Breast epithelium (tissue), 4 donors: Measurements from ENCODE around the gene ATP6V1C2. TPM values are rescaled to one million over a fixed set of nuclear protein-coding genes. Genes with fewer than 3 reads are reported as not detected.

ENCODE experiments used
- DNase-seq, 2 donors: peaks; one replicate each; pipeline ENCODE4 v3.0.0-alpha.2; 2019; ENCODE audit warnings: low spot score in 2 of 2
- H3K27ac ChIP-seq, 2 donors: fragments of 200-600 bp; sonication (generic) in 1 of 2; one replicate each; pipeline ENCODE4 v1.5.1; 2016 to 2019; ENCODE audit warnings: mild to moderate bottlenecking in 1 of 2
- H3K27me3 ChIP-seq, 2 donors: fragments of 200-600 bp; sonication (generic) in 1 of 2; one replicate each; pipeline versions ENCODE4 v1.5.1 to v1.6.0; 2017 to 2019; ENCODE audit warnings: control low read depth in 1 of 2, mild to moderate bottlenecking in 1 of 2
- H3K36me3 ChIP-seq: fragments of 200-600 bp; one replicate; pipeline ENCODE4 v1.5.1; 2019
- H3K4me1 ChIP-seq, 2 donors: fragments of 200-600 bp; sonication (generic); one replicate each; pipeline ENCODE4 v1.5.1; 2016 to 2019; ENCODE audit warnings: control low read depth in 1 of 2
- H3K4me3 ChIP-seq, 3 donors: fragments of 200-600 bp; sonication (generic); 1 replicate in 2 of 3; 2 replicates in 1 of 3; pipeline ENCODE4 v1.5.1; 2016 to 2019; ENCODE audit warnings: mild to moderate bottlenecking in 3 of 3, moderate library complexity in 2 of 3
- H3K9me3 ChIP-seq, 2 donors: fragments of 200-600 bp; sonication (generic) in 1 of 2; one replicate each; pipeline ENCODE4 v1.5.1; 2016 to 2019; ENCODE audit warnings: control low read depth in 1 of 2
- CTCF ChIP-seq, 3 donors: fragments of 450-650 bp; IDR thresholded peaks; one replicate each; pipeline ENCODE4 v1.5.1; 2016 to 2017; ENCODE audit warnings: antibody characterized with exemption in 3 of 3, mild to moderate bottlenecking in 3 of 3, moderate library complexity in 3 of 3
- POLR2A ChIP-seq: fragments of 450-650 bp; IDR thresholded peaks from one replicate; pipeline ENCODE4 v1.6.1; 2016; ENCODE audit warnings: antibody characterized with exemption, mild to moderate bottlenecking, moderate library complexity
- POLR2AphosphoS5 ChIP-seq, 3 donors: sonication (generic); formaldehyde crosslinking; IDR thresholded peaks; one replicate each; pipeline ENCODE4 v1.6.1; 2017; ENCODE audit warnings: antibody characterized with exemption in 3 of 3
- intact Hi-C: fragments of 100-400 bp; cut with DNase I; formaldehyde crosslinking; loops from one replicate; pipeline ENCODE4 v1.15.1; 2023; ENCODE audit warnings: low total_unique reads
- total RNA-seq, 3 donors: library from RNA; depleted of rRNA; stranded (reverse); fragments of >200 nt; gene quantifications; one replicate each; pipeline ENCODE4 v1.1.0, GENCODE V29; 2016

Gene ATP6V1C2
- total RNA-seq, 3 donors from 2014 or later = 0.16 to 18.7 (median 0.66) TPM

DNA sequence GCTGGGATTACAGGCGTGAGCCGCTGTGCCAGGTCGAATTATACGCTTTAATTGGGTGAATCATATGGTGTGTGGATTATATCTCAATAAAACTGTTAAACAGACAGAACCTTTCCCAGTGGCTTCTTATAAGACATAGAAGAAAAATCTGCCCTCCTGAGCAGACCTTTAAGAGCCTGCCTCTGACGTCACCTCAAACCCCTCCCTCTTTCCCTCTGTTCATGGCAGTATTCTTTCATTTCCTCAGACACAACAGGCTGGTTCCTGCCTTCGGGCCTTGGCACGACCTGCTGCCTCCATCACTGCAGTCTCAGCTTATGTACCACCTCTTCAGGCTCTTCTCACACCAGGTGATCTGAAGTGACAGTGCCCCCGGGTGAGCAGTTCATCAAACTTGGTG is 105.2 kb downstream of the ATP6V1C2 start:
- Histone ChIP-seq H3K9me3 (no peaks in the 10 kb centered on the region), H3K36me3 (no peaks in the 10 kb centered on the region), H3K27me3 (peaks cover 0 to 26% of the 10 kb centered on the region in 2 donors), H3K4me1 (no peaks in the 10 kb centered on the region), H3K4me3 (no peak overlapping the region), H3K27ac (no peak overlapping the region)
- intact Hi-C loops = loop anchor here (5.0 kb wide), 1 partner anchor 506 kb away; no protein-coding TSS in a partner anchor
- no peak for DNase-seq
- TF ChIP-seq POLR2AphosphoS5 (IDR thresholded peaks at IDR 0.05) (no peak), POLR2A (no peak), CTCF (IDR thresholded peaks at IDR 0.05) (no peak)

DNA sequence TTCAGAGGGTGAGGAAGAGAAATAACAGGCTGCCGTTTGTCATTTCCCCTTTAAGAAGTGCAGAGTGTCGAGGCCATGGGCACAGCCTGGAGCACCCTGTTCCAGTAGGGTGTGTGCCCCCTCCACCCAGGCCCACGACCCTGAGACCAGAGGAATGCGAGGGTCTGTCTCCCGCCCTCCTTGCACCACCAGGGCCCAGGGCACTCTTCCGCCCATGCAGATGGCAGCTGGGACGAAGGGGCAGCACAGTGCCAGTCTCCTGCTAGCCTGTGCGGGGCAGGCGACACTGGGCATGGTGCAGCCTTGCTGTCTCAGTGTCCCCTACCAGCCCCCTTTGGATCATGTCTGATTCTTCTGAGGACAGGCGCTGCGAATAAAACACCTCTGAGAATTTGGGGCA is 106.9 kb downstream of the ATP6V1C2 start:
- DNase-seq = no peak
- no peak for TF ChIP-seq CTCF (IDR thresholded peaks at IDR 0.05)
- H3K9me3 ChIP-seq = no peaks in the 10 kb centered on the region
- intact Hi-C loops = loop anchor here (5.0 kb wide), 1 partner anchor 504 kb away; no protein-coding TSS in a partner anchor
- H3K36me3 ChIP-seq = no peaks in the 10 kb centered on the region
- H3K4me1 ChIP-seq = no peaks in the 10 kb centered on the region
- H3K27me3 ChIP-seq = peaks cover 0 to 26% of the 10 kb centered on the region in 2 donors
- H3K4me3 ChIP-seq = no peak overlapping the region
- H3K27ac ChIP-seq = no peak overlapping the region

- H3K27ac ChIP-seq = no peak overlapping the region
- intact Hi-C loops = loop anchor here (5.0 kb wide), 1 partner anchor 503 kb away; no protein-coding TSS in a partner anchor
- no peak for DNase-seq
- H3K4me1 ChIP-seq = no peaks in the 10 kb centered on the region
- H3K36me3 ChIP-seq = no peaks in the 10 kb centered on the region
- no peak for TF ChIP-seq POLR2A
- TF ChIP-seq POLR2AphosphoS5 (IDR thresholded peaks at IDR 0.05) = no peak
- no peak for TF ChIP-seq CTCF (IDR thresholded peaks at IDR 0.05)
- H3K27me3 ChIP-seq = peaks cover 0 to 26% of the 10 kb centered on the region in 2 donors
- no peak overlapping the region for H3K4me3 ChIP-seq
- no peaks in the 10 kb centered on the region for H3K9me3 ChIP-seq
Observed at GRCh38 chr2:10829299-10829698, 107.9 kb downstream of the ATP6V1C2 start.

DNA sequence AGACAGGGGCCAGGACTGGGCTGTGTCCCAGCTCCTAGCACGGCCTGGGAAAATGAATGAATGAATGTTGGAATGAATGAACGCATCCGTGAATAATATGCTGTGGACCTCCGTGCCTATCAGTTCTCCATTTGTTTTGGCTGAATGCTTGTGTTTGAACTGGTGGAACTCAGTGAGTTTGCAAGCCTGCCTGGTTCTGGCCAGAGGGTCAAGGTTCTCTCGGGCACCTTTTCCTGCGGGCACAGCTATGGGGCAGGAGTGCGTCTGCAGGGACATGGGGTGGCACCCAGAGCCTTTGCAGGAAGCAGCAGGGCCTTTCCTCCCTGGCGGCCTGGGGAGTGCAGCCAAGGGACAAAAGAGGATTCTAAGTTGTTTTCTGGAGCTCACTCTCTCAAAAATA is 108.8 kb downstream of the ATP6V1C2 start:
- H3K9me3 ChIP-seq = no peaks in the 10 kb centered on the region
- peaks cover 0 to 26% of the 10 kb centered on the region in 2 donors for H3K27me3 ChIP-seq
- no peak for DNase-seq
- no peaks in the 10 kb centered on the region for H3K36me3 ChIP-seq
- TF ChIP-seq CTCF (IDR thresholded peaks at IDR 0.05) (no peak), POLR2A (no peak), POLR2AphosphoS5 (IDR thresholded peaks at IDR 0.05) (no peak)
- intact Hi-C loops = no loop called here
- H3K27ac ChIP-seq = no peak overlapping the region
- no peak overlapping the region for H3K4me3 ChIP-seq
- no peaks in the 10 kb centered on the region for H3K4me1 ChIP-seq

GRCh38 chr2:10830641-10831399 is 109.4 kb downstream of the ATP6V1C2 start:
- intact Hi-C loops = no loop called here

More at GRCh38 chr2:10830641-10831399, 109.4 kb downstream of the ATP6V1C2 start:
- Histone ChIP-seq H3K4me3 (no peak overlapping the region), H3K4me1 (no peaks in the 10 kb centered on the region), H3K27me3 (peaks cover 0 to 26% of the 10 kb centered on the region in 2 donors), H3K27ac (no peak overlapping the region), H3K9me3 (no peaks in the 10 kb centered on the region), H3K36me3 (no peaks in the 10 kb centered on the region)
- TF ChIP-seq POLR2AphosphoS5 (IDR thresholded peaks at IDR 0.05) = no peak
- TF ChIP-seq POLR2A = no peak
- TF ChIP-seq CTCF (IDR thresholded peaks at IDR 0.05) = no peak
- no peak for DNase-seq
